ENCODE results near the gene PCDHAC2.

GRCh38 chr5:141003031-141003430 is 36.8 kb downstream of the PCDHAC2 start:
- TF ChIP-seq, protein P1, sequence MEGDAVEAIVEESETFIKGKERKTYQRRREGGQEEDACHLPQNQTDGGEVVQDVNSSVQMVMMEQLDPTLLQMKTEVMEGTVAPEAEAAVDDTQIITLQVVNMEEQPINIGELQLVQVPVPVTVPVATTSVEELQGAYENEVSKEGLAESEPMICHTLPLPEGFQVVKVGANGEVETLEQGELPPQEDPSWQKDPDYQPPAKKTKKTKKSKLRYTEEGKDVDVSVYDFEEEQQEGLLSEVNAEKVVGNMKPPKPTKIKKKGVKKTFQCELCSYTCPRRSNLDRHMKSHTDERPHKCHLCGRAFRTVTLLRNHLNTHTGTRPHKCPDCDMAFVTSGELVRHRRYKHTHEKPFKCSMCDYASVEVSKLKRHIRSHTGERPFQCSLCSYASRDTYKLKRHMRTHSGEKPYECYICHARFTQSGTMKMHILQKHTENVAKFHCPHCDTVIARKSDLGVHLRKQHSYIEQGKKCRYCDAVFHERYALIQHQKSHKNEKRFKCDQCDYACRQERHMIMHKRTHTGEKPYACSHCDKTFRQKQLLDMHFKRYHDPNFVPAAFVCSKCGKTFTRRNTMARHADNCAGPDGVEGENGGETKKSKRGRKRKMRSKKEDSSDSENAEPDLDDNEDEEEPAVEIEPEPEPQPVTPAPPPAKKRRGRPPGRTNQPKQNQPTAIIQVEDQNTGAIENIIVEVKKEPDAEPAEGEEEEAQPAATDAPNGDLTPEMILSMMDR (IDR thresholded peaks at IDR 0.05; ENCODE audit: low read length) = no peak
- no peak for TF ChIP-seq EZH2 (IDR thresholded peaks at IDR 0.05; ENCODE audit: borderline replicate concordance, low read length)

All from OCI-LY1 (cell line).